HG02642 (cell line): ENCODE data around the gene HIP1.
A peak's percentile ranks its signal among the peaks of the same experiment; 100 is the strongest.
"Not testable (repeated sequence)": the region's sequence is repeated elsewhere in the genome, so short reads cannot be mapped to it uniquely, and the experiment has no call there.

Source experiments
- ATAC-seq: cut with Tn5 transposase; IDR thresholded peaks from one replicate; pipeline ENCODE4 v1.9.1; 2021; ENCODE audit warnings: mild to moderate bottlenecking; ENCODE audit not compliant: unreplicated experiment, poor library complexity

Gene HIP1

GRCh38 chr7:75647709-75648438, 90.9 kb downstream of the HIP1 start:
- ATAC-seq: no peak

GRCh38 chr7:75646571-75647102, 92.1 kb downstream of the HIP1 start:
- no peak for ATAC-seq

GRCh38 chr7:75645570-75645969, 93.2 kb downstream of the HIP1 start:
- no peak for ATAC-seq

GRCh38 chr7:75644589-75644988, 94.2 kb downstream of the HIP1 start:
- no peak for ATAC-seq

- ATAC-seq: peak; percentile 54
Measured at GRCh38 chr7:75642810-75643486, 95.8 kb downstream of the HIP1 start.

GRCh38 chr7:75640201-75640600, 98.5 kb downstream of the HIP1 start:
- ATAC-seq: no peak

GRCh38 chr7:75639886-75640190, 98.9 kb downstream of the HIP1 start:
- no peak for ATAC-seq

GRCh38 chr7:75639071-75639885, 99.5 kb downstream of the HIP1 start:
- no peak for ATAC-seq

- no peak for ATAC-seq
Measured at GRCh38 chr7:75638594-75639070, 100.1 kb downstream of the HIP1 start.

GRCh38 chr7:75637854-75638593, 100.7 kb downstream of the HIP1 start:
- no peak for ATAC-seq

GRCh38 chr7:75635036-75635435, 103.7 kb downstream of the HIP1 start:
- no peak for ATAC-seq

GRCh38 chr7:75632587-75632986, 106.2 kb downstream of the HIP1 start:
- ATAC-seq: not testable (repeated sequence)

GRCh38 chr7:75631711-75632110, 107.0 kb downstream of the HIP1 start:
- no peak for ATAC-seq

- ATAC-seq: no peak
Measured at GRCh38 chr7:75630549-75630948, 108.2 kb downstream of the HIP1 start.

- no peak for ATAC-seq
Measured at GRCh38 chr7:75629044-75629443, 109.7 kb downstream of the HIP1 start.

- ATAC-seq: no peak
Measured at GRCh38 chr7:75628055-75628454, 110.7 kb downstream of the HIP1 start.

GRCh38 chr7:75626954-75627353, 111.8 kb downstream of the HIP1 start:
- ATAC-seq: no peak

GRCh38 chr7:75625868-75626267, 112.9 kb downstream of the HIP1 start:
- ATAC-seq: no peak

GRCh38 chr7:75624134-75624832, 114.5 kb downstream of the HIP1 start:
- no peak for ATAC-seq
